GM19324 (cell line): ENCODE results near the gene CACNA1F.
"Not testable (repeated sequence)": the region's sequence is repeated elsewhere in the genome, so short reads cannot be mapped to it uniquely, and the experiment has no call there.

Experiments used
- ATAC-seq: cut with Tn5 transposase; IDR thresholded peaks from one replicate; pipeline ENCODE4 v1.9.1; 2021; ENCODE audit warnings: mild to moderate bottlenecking, moderate library complexity; ENCODE audit not compliant: unreplicated experiment, low FRiP score

Gene CACNA1F

DNA sequence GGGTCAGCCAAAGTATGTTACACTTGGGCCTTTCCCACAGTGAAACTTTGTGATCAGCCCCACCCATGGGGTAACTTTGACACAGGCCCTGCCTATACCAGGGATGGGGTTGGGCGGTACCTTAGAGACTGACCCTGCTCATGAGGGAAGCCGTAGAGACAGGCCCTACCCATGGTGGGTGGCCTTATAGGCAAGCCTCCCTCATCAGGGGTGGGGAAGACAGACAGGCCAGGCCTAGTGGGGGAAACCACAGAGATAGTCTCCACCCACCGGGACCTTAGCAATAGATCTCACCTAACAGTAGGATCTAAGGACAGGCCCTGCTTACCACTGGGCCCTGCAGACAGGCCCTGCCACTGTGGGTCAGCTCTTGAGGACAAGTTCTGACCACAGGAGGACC is 54.6 kb downstream of the CACNA1F start:
- ATAC-seq, result no peak

DNA sequence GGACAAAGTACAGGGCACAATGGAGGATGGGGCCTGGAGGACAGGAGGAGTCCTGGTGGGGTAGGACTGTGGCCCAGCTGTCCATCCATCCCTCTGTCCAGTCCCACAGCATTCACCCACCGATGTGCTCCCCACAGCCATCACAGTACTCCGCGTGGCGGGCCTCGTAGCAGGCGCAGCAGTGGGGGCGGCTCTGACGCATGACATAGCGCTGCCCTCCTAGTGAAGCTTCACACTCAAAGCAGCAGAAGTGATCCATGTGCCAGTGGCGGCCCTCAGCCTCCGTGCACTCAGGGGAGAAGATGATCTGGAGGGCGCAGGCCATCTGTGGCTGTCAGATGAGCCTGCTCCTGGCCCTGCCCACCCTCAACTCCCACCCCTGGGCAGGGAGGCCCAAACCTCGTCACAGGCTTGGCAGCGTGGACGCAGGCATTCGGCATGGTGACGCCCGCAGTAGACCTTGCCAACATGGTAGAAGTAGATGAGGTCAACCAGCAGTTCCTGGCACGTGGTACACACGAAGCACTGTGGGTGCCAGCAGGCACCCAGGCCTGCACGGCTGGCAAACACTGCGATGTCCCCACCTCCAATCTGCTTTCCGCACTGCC is 55.2 kb downstream of the CACNA1F start:
- ATAC-seq, result no peak

DNA sequence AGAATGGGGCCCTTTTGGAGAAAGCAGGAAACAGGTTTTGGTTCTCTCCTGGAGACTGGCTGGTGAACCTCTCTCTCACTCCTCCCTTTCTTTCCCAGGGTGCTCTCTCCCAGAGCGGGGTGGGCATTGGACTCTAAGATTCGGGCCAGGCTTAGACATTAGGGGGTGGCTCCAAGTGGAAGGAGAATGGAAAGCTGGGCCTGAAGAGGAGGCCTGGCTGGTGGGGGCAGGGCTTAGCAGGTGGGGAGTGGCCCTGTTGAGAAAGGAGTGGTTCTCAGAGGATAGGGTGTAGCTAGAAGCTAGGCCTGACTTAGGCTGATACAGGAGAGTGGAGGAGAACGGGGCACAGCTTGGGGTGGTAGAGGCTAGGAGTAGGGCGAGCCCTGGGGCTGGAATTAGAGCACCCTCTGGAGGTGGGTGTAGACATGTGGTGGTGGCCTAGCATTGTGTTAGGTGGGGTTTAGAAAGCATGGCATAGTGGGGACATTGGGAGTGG is 55.8 kb downstream of the CACNA1F start:
- no peak for ATAC-seq

DNA sequence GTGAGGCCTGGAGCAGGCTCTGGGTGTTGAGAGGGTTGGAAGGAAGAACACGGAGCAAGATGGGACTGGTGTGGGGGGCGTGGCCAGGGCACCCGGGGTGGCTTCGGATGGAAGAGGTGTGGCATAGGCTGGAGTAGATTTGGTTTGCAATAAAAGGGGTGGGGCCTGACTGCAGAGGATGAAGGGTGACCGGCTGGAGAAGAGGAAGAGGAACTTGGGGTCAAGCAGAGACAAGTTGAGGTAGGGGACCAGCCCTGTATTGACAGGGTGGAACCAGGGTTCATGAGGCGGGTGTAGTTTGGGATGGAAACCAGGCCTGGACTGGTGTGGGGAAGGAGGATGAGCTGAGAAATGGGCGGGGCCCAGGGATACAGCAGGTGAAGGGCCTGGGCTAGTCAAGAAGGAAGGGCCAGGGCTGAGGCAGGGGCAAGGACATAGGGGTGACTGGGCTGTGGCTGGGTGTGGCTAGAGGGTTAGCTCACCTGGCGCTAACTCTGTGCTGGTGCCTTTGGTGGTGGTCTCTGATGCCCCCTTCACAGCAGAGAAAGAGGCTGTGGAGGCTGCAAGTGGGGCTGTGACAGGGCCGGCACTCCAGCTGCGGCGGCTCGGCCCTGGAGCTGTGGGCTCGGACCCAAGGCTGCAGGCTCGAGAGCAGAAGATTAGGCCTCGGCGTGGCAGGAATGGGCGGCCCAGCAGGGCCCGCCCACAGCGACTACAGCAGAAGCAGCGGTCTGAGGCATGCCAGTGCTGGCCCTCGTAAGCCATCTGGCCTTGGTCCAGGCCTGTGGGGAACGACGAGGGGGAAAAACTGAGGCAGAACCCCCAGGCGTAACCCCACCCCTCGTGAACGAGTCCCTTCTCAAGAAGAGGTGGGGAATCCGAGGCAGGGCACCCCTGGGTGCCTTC is 56.5 kb downstream of the CACNA1F start:
- ATAC-seq, result no peak

DNA sequence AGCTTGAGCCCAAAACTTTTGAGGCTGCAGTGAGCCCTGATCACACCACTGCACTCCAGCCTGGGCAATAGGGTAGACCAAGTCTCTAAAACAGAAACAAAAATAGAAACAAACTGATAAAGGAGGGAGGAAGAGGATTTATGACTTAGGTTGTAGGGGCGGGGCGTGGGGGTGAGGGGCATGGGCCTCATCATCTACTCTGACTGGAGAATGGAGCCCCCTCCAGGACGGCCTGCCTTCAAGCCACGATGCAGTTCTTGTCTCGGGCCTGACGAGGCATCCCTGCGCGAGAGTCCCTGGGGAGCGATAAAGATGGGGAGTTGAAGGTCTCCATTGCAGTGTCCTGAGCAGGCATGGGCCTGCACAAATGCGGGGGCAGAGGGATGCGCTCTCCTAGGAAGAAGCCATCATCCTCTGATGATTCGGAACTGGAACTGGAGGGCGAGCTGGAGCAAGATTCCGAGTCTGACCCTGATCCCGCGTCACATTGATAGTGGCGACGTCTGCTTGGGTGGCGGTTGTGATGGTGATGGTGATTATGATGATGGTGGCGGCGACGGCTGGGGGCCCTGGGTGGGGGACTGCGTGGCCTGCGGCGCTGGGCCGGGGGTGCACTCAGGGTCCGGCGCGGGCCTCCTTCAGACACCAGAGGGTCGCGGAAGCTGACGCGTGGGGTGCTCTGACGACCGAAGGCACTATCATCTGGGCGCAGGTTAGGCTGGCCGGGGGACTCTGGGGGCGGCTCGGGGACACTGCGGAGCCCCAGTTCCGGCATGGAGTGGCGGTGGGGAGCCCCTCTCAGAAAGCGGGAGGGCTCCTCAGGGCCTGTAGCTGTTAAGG is 57.5 kb downstream of the CACNA1F start:
- ATAC-seq, result no peak

DNA sequence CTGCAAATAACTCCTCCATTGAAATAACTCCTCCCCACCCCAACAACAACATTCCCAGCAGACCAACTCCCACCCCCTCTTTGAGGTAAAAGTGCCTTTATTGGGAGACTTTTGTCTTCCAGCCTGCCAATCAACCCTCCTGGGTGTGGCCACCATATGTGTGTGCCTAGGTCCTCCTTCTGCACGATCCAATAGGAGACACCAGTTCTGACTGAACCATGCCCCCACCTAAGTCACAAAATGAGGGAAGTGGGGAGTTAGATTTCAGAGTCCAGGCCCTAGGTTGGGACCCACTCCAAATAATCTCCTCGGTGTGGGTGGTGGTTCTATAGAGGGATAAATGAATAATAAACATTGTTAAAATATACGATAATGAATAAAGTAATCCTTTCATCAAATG is 58.4 kb downstream of the CACNA1F start:
- ATAC-seq, result no peak

DNA sequence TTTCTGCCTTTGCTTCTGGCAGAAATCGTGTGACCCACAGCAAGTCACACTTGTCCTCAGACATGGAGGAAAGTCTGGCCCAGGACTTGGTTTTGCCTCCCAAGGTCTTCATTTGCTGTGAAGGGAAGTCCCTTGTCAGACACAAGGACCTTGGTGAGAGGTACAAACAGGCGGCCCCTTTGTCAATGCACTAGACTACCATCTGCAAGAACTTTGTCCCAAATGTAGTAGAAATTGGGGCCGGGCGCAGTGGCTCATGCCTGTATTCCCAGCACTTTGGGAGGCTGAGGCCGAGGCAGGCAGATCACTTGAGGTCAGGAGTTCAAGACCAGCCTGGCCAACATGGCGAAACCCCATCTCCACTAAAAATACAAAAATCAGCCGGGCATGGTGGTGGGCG is 59.6 kb downstream of the CACNA1F start:
- ATAC-seq, result not testable (repeated sequence)

DNA sequence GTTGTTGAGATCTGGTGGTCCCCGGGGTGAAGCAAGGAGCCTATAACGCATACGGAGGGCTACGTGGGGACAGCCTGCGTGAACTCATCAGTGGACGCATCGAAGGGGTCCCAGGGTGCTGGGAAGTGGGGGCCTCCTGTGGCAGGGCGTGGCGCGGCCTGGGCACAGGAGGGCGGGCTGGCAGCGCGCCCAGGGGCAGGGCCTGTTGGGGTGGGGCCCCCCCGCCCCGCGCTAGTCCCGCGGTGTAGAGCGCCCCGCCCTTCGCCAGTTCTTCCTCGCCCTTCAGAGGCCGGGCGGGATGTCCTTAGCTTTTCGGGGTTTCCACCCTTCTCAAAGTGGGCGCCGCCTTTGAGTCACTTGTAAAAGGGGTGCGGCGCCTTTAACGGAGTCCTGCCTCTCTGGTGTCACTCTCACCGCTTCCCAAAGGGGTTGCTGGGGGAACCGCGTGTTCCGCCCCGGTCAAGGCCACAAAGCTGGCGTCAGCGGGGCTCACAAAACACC is 60.8 kb downstream of the CACNA1F start:
- ATAC-seq, result peak; percentile 69

DNA sequence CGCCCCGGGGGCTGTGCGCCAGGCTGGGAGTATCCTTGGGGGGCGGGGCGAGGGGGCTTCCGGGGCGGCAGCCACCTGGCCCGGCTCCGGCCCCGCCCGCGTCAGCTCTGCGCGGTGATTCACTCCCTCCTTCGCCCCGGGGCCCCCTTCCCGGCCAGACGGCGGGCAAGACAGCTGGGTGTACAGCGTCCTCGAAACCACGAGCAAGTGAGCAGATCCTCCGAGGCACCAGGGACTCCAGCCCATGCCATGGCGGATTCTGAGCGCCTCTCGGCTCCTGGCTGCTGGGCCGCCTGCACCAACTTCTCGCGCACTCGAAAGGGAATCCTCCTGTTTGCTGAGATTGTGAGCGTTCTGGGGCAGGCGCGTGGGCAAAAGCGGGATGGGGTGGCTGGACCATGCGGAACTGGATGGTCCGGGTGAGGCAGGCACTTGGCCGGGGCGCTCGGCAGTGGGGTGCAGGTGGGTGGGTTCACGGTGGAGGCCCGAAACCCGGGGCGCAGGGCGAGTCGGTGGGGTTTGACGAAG is 61.3 kb downstream of the CACNA1F start, which contains the start of gene PLP2:
PLP2 (plus strand) TSS at position 147 of the 528 bp plus-strand sequence; CDS start at position 250, 103 bp downstream.
- ATAC-seq, result peak; percentile 5

DNA sequence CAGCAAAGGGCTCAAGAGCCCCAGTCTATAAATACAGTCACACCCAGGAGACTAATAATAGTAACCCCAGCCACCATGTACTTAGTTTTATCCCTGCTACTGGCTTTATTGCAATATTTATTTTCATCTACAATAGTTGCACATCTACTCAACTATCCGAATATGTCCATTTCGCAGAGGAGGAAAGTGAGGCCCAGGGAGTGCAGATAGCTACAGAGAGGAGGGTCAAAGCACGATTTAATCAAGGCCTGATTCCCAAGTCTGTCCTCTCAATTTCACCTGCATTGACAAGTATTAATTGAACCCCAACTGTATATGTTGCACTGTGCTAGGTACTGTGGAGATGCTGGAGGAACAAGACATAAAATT is 65.4 kb downstream of the CACNA1F start:
- no peak for ATAC-seq

DNA sequence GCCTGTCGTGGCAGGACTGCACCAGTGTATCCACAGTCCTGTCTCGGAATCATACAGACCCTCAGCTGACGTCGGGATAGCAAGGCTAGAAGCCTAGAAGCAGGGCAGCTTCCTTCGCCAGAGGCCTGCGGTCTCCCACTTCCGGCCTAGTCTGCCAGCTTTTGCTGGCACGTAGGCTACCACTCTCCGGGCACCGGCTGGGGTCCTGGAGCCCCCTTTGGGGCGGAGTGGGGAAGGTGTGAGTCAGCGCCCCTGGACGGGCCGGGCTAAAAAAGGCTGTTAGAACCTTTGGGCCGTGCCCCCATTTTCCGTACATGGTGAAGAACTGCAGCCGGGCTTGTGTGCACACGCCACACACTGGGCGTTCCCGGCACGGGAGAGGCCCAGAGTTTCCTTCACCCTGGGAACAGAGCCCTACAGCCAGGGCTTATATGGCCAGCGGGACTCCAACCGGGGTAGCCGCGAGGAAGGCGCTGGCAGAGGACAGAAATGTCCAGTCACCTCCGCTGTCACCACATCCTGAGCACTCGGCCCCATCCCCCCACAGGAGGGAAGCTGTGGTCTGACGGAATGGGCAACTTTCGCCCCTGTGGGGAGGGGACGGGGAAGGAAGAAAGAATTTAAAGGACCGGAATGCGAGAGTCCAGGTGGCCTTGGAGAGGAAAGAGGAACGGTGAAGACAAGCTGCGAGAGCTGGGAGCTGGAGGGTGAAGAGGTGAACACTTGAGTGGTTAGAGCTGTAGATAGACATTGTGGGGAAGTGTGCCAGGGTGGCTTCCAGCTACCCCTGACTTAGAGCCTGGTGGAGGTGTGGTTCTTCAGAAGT is 66.0 kb downstream of the CACNA1F start:
- no peak for ATAC-seq

DNA sequence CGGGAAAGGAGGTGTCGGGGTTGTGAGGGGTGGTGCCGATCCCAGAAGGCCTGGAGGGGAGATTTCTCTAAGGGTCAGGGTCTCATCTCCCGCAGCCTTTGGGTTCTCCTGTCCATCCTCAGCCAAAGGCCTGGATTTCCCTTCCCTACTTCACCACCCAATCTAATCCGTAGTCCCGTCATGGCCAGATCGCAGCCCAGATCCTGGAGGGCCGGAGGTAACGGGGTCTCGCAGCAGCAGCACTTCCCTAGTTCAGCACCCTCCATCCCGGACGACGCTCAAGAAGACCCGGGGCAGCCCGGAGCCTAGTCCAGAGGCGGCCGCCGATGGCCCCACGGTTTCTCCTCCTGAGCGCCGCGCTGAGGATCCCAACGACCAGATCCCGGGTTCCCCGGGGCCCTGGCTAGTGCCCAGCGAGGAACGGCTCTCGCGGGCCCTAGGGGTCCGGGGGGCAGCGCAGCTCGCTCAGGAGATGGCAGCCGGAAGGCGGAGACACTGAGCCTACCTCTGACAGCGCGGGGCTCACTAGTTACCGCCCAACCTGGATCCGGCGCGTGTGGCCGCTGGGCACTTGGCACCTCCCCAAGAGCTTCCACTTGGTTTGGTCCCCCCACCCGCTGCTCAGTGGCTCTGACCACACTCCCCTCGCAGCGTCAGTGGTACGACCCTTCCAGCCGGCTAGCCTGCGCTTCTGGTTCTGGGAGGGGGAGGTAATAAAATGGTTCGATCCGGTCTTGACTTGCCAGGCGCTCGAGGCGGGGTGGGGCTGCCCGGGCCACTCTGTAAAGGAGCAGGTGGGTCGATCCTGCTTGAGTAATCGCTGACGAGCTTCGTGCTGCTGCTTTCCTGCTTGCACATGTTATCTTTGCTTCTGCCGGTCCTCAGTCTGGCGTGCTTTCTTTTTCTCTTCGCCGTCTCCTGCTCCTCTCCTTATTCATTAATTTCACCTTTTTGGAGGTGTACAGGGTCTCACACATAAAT is 66.9 kb downstream of the CACNA1F start:
- ATAC-seq, result peak; percentile 41

DNA sequence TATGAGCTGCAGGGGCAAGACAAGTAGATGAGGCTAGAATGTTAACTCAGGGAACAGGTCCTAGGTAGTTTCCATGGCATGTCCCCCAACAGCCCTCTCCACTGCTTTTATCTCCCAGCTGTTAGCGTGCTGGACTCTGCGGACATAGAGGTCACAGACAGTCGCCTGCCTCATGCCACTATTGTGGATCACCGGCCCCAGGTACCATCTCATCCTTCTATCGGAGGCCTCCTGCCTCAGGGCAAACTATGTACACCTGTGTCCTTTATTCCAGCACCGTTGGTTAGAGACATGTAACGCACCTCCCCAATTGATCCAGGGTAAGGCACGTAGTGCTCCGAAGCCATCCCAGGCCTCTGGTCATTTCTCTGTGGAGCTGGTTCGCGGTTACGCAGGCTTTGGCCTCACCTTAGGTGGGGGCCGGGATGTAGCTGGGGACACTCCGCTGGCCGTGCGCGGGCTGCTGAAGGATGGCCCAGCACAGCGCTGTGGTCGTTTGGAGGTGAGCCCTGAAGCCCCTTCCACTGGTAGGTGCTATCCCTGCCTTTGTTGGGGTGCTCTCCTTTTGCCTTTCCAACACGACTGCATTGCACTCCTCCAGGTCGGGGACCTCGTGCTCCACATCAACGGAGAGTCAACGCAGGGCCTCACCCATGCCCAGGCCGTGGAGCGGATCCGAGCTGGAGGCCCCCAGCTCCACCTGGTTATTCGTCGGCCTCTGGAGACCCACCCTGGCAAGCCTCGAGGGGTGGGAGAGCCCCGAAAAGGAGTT is 68.4 kb downstream of the CACNA1F start:
- no peak for ATAC-seq

DNA sequence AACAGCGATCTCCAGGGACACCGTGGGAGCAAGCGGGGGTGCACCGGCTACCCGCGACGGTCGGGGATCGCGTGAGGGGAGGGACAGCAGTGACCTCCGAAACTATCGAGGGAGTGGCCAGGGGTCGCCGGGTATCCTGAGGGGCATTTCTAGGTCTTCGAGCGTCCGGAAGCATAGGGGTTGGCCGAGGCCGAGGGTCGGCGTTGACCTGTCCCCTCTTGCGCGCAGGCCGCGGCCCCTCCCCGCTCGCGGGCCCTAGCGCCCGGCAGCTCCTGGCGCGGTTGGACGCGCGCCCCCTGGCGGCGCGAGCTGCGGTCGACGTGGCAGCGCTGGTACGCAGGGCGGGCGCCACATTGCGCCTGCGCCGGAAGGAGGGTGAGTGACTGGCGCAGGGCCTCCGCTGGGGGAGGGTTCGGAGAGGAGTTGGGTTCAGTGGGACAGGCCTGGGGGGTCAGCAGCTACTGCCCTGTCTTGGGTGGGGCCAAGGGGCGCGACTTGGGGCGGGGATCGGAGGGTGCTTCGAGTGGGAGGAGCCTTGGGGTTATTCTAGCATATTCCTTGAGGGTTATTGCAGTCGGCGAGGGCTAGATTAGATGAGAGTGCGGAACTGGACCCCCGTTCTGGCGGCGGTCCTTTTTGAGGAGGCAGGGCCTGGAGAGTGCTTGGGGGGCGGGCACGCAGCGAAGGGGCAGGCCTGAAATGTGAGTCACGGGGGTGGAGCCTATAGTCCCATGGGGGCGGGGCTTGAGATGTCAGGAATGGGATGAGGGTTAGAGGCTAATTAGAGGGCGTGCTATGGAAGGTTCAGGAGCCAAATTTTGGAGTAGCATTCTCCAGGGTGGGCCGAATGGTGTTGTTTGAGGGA is 69.4 kb downstream of the CACNA1F start:
- ATAC-seq, result no peak

DNA sequence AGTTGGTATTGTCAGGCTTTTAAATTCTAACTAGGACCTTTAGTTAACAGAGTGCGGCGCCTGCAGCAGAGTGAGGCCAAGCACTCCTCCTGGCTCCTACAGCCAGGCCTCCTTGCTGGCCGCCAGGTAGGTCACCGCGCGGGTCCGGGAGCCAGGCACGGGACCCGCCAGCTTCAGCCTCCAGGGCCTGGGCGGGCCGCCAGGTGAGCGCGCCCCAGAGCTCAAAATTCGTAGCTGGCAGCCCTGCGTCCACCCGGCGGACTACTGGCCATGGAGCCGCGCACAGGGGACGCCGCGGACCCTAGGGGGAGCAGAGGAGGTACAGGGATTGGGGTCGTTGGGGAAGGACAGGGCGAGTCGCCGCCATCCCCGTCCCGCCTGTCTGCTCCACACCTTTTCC is 70.5 kb downstream of the CACNA1F start, which contains the start of gene MAGIX:
MAGIX (plus strand) TSS at position 139 of the 400 bp plus-strand sequence; CDS start at position 271, 132 bp downstream.
- no peak for ATAC-seq

DNA sequence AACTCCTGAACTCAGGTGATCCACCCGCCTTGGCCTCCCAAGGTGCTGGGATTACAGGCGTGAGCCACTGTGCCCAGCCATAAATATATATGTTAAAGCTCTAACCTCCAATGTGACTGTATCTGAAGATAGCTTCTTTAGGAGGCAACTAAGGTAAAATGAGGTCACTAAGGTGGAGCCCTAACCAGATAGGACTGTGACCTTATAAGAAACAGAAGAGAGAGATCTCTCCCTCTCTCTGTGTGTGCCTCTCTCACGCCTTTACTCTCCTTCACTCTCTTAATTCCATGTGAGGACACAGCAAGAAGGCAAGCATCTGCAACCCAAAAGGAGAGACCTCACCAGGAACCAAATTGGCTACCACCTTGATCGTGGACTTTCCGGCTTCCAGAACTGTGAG is 71.5 kb downstream of the CACNA1F start:
- ATAC-seq, result no peak

DNA sequence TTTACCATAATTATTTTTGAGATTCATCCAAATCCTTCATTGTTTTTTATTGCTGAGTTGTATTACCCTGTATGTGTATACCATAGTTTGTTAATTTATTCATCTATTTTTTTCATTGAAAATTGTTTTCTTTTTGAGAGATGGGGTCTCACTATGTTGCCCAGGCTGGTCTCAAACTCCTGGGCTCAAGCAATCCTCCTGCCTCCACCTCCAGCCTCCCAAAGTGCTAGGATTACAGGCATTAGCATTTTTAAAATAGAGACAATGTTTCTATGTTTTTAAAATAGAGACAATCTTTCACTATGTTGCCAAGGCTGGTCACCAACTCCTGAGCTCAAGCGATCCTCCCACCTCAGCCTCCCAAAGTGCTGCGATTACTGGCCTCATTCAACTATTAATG is 72.2 kb downstream of the CACNA1F start:
- ATAC-seq, result no peak
